ENCODE measurements around the gene NACC1. TPM values are rescaled to one million over a fixed set of nuclear protein-coding genes. Genes with fewer than 3 reads are reported as not detected.

Gene NACC1
- total RNA-seq, 1 donor, result 53.9 TPM

GRCh38 chr19:13135068-13136062, 17.3 kb downstream of the NACC1 start:
- Histone ChIP-seq H3K27ac (ENCODE audit: low read depth, low read length) (no peak overlapping the region), H3K9me3 (ENCODE audit: low read depth, low read length) (no peaks in the 10 kb centered on the region), H4K20me1 (ENCODE audit: insufficient read depth, low read length) (peaks cover 47% of the 10 kb centered on the region), H3K4me1 (ENCODE audit: insufficient read depth, low read length) (peaks cover 35% of the 10 kb centered on the region), H2AFZ (ENCODE audit: low read length) (no peak overlapping the region), H3K36me3 (ENCODE audit: insufficient read depth, low read length) (peaks cover 40% of the 10 kb centered on the region), H3K79me2 (ENCODE audit: insufficient read depth, low read length) (peaks cover 77% of the 10 kb centered on the region), H3K4me2 (ENCODE audit: insufficient read depth, low read length) (no peak overlapping the region), H3K27me3 (ENCODE audit: insufficient read depth, low read length) (no peaks in the 10 kb centered on the region), H3K4me3 (ENCODE audit: insufficient read depth, low read length) (no peak overlapping the region)
- peak; percentile 46 for DNase-seq (ENCODE audit: insufficient read length, low spot score, missing footprints)
- TF ChIP-seq CTCF (IDR thresholded peaks at IDR 0.05; ENCODE audit: extremely low read depth, low read depth, low read length), result no peak

- Histone ChIP-seq H3K27ac (ENCODE audit: low read depth, low read length) (no peak overlapping the region), H3K4me3 (ENCODE audit: insufficient read depth, low read length) (no peak overlapping the region), H3K4me1 (ENCODE audit: insufficient read depth, low read length) (peaks cover 24% of the 10 kb centered on the region), H3K9me3 (ENCODE audit: low read depth, low read length) (no peaks in the 10 kb centered on the region), H4K20me1 (ENCODE audit: insufficient read depth, low read length) (peaks cover 32% of the 10 kb centered on the region), H3K4me2 (ENCODE audit: insufficient read depth, low read length) (no peak overlapping the region), H3K27me3 (ENCODE audit: insufficient read depth, low read length) (no peaks in the 10 kb centered on the region), H3K36me3 (ENCODE audit: insufficient read depth, low read length) (peaks cover 40% of the 10 kb centered on the region), H2AFZ (ENCODE audit: low read length) (no peak overlapping the region), H3K79me2 (ENCODE audit: insufficient read depth, low read length) (peaks cover 61% of the 10 kb centered on the region)
- DNase-seq (ENCODE audit: insufficient read length, low spot score, missing footprints), result peak; percentile 58
- no peak for TF ChIP-seq CTCF (IDR thresholded peaks at IDR 0.05; ENCODE audit: extremely low read depth, low read depth, low read length)
Observed at GRCh38 chr19:13137290-13137794, 19.3 kb downstream of the NACC1 start.

- Histone ChIP-seq H3K4me2 (ENCODE audit: insufficient read depth, low read length) (no peak overlapping the region), H3K4me3 (ENCODE audit: insufficient read depth, low read length) (no peak overlapping the region), H3K9me3 (ENCODE audit: low read depth, low read length) (no peaks in the 10 kb centered on the region), H4K20me1 (ENCODE audit: insufficient read depth, low read length) (peaks cover 24% of the 10 kb centered on the region), H3K79me2 (ENCODE audit: insufficient read depth, low read length) (peaks cover 55% of the 10 kb centered on the region), H3K27me3 (ENCODE audit: insufficient read depth, low read length) (no peaks in the 10 kb centered on the region), H2AFZ (ENCODE audit: low read length) (no peak overlapping the region), H3K4me1 (ENCODE audit: insufficient read depth, low read length) (peaks cover 21% of the 10 kb centered on the region), H3K36me3 (ENCODE audit: insufficient read depth, low read length) (peaks cover 40% of the 10 kb centered on the region), H3K27ac (ENCODE audit: low read depth, low read length) (no peak overlapping the region)
- peak; percentile 74 for DNase-seq (ENCODE audit: insufficient read length, low spot score, missing footprints)
- no peak for TF ChIP-seq CTCF (IDR thresholded peaks at IDR 0.05; ENCODE audit: extremely low read depth, low read depth, low read length)
Observed at GRCh38 chr19:13138171-13138915, 20.3 kb downstream of the NACC1 start.

- DNase-seq (ENCODE audit: insufficient read length, low spot score, missing footprints), result peak; percentile 29
- H3K27me3 ChIP-seq (ENCODE audit: insufficient read depth, low read length), result no peaks in the 10 kb centered on the region
- no peak overlapping the region for H3K4me3 ChIP-seq (ENCODE audit: insufficient read depth, low read length)
- no peaks in the 10 kb centered on the region for H3K9me3 ChIP-seq (ENCODE audit: low read depth, low read length)
- no peak for TF ChIP-seq CTCF (IDR thresholded peaks at IDR 0.05; ENCODE audit: extremely low read depth, low read depth, low read length)
- H3K4me1 ChIP-seq (ENCODE audit: insufficient read depth, low read length), result peaks cover 21% of the 10 kb centered on the region
- H2AFZ ChIP-seq (ENCODE audit: low read length), result no peak overlapping the region
- peaks cover 19% of the 10 kb centered on the region for H4K20me1 ChIP-seq (ENCODE audit: insufficient read depth, low read length)
- no peak overlapping the region for H3K27ac ChIP-seq (ENCODE audit: low read depth, low read length)
- H3K36me3 ChIP-seq (ENCODE audit: insufficient read depth, low read length), result peaks cover 37% of the 10 kb centered on the region
- peaks cover 50% of the 10 kb centered on the region for H3K79me2 ChIP-seq (ENCODE audit: insufficient read depth, low read length)
- no peak overlapping the region for H3K4me2 ChIP-seq (ENCODE audit: insufficient read depth, low read length)
Observed at GRCh38 chr19:13138916-13139198, 20.8 kb downstream of the NACC1 start.

Data from osteoblast (primary cell).